ENCODE measurements around the gene WTIP.
"Not testable (repeated sequence)": the region's sequence is repeated elsewhere in the genome, so short reads cannot be mapped to it uniquely, and the experiment has no call there.

Gene WTIP

DNA sequence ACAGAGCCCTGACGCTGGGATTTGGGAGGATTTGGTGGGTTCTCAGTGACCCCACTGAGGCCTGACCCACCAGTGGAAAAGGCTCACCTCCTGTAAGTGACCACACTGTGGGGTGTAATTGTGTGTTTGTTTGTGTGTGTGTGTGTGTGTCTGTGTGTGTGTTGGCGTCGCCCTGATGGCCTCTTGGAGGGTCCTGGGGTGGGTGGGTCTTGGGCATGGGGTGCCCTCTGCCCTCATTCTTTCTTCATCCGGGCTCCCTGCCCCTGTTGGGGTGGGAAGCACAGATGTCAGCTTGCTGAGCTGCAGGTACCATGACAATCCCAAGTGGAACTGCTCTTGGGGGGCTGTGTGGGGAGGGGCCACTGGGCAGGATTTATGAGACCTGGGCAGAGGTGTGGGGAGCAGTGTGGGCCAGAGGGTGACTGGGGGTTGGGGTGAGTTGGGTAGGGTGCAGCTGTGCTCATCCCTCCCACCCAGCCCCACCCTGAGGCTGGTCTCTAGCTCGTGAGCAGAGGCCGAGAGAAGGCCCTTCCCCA is 22.8 kb downstream of the WTIP start:
- no peak for DNase-seq

- no peak for DNase-seq
These were observed 23.3 kb downstream of the WTIP start for GRCh38 chr19:34504809-34505291.

DNA sequence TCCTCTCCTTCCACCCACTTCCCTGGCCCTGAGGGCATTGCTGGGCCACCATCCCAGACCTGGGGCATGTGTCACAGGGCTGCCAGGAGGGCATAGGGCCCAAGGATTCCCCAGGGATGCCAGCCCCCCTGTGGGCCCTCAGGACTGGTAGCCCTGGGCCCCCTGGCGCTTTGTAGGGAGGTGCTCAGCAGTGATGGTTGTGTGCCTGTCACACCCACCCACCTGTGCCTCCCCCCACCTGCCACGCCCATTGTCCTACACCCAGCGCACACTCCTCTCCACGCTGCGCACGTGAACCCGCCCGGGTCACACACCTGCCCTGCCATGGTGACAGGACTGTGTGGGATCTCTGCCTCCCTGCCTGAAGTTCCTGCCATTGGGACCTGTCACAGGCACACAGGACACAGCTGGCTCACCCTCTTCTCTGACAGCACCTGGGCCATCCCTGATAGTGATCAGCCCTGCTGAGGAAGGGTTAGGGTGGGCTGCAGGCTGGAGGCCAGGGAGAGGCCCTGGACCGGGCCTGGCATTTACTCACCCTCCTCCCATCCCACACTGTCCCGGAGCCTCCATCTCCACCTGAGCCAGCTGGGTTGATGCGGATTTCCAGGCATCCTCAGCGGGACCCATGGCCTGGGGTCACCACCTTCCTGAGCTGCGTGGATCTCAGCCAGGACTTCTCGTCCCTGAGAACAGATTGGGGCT is 23.9 kb downstream of the WTIP start:
- no peak for DNase-seq

GRCh38 chr19:34506026-34506370 is 24.4 kb downstream of the WTIP start:
- DNase-seq, result no peak

DNA sequence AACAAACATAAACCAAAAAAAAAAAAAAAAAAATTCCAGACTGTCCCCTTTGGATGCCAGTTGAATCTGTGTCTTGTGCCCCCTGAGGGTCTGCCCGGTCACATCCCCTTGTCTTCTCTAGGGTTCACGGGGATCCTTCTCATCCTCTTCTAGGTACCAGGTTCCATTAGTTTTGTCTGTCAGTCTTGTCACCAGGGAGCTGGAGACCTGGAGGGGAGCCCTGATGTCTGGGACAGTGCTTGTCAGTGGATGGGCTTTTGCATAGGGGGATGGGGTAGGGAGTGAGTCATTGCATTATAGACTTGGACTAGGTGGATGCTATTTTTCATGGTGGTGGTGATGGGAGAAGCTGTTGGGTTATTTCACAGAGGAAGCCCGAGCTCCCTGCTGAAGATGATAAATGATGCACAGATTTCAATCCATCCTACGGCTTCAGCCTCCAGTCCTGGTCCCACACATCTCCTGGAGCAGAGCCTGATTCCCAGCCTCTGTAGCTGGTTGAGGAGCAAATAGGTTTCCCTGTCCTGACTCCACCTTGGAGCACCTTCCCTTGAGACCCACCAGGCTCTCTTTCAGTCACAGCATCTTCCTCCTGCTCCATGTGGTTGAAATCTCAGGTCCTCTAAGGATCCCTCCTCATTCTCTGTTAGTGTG is 26.0 kb downstream of the WTIP start:
- no peak for DNase-seq

DNA sequence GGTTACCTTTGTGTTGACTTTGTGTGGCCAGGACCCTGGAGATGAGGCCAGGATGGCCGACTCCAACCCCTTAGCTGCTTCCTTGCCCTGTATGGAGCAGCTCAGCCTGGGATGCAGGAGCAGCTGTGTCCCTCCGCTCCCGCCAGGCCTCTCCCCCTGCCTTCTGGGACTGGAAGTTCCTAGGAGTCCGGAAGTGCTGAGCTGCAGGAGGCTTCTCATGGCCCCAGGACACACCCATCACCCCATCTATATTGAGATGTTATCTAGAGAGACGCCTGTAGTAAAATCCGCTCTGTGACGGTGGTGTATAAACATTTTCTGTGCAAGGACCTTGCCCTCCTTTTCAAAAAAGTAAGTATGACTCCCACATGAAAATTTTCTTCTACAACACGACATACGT is 27.0 kb downstream of the WTIP start:
- DNase-seq, result no peak

DNA sequence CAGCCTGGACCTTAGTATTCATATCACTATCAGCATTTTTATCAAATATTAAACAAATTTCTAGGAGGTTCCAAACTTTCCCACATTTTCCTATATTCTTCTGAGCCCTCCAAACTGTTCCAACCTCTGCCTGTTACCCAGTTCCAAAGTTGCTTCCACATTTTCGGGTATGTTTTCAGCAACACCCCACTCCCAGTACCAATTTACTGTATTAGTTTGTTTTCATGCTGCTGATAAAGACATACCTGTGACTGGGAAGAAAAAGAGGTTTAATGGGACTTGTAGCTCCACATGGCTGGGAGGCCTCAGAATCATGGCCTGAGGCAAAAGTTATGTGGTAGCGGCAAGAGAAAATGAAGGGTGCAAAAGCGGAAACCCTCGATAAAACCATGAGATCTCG is 29.3 kb downstream of the WTIP start:
- not testable (repeated sequence) for DNase-seq

DNA sequence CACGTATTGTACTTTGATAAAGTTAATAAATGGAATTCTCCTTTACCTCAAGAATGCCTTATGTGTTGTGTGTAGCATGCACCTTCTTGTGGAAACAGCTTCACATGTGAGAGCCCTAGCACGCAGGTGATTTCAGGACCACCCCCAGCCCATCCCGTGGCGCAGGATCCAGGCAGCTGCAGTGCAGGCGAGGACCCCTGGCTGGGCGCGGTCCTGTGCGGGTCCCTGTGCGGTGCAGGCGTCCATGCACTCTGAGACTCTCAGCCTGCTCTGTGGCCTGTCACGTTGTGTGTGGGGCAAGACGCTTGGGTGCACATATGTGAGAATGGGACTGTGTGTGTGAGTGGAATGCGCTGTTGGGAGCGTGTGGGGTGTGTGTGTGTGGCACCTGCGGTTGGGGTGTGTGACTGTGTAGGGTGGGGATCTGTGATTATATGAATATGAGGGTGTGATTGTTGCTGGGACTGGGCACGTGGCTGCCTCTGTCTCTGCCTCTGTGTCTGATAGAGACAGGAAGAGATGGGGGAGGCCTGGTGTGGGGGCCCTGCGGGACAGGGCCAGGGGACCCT is 30.8 kb downstream of the WTIP start:
- no peak for DNase-seq

DNA sequence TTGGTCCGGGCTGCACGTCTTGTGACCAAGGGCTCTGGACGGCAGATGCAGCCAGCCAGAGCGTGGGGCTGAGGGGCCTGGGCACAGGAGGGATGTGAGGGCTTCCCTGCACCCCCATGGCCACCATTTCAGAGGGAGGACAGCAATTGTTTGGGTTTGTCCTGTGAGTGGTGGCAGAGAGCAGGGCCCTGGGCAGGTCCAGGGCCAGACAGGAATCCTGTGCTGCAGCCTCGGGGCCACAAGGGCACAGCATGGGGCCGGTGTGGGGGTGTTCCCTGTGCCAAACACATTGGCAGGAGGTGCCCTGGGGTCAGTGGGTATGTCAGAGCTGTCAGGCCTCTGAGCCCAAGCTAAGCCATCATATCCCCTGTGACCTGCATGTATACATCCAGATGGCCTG is 32.2 kb downstream of the WTIP start:
- DNase-seq, result no peak

DNA sequence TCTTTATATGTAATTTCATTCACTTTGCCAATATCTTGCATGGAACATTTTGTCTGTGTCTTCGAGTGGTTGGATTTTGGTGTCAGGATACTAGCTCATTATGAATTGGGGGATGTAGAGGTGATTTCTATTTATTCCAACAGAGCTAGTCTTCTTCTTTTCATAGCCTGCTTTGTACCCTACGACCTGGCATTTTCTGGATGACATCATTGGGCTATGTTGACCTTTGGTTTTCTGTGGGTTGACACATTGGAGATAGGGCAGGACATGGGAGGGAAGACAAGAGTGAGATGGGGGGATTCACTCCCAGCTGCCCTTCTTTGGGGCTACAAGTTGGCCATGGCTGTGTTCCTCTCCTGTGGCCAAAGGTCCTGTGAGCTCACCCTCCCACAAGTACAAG is 38.0 kb downstream of the WTIP start:
- DNase-seq, result no peak

GRCh38 chr19:34523408-34523807 is 41.9 kb downstream of the WTIP start:
- no peak for DNase-seq

GRCh38 chr19:34525001-34525400 is 43.4 kb downstream of the WTIP start:
- no peak for DNase-seq

- no peak for DNase-seq
These were observed 52.6 kb downstream of the WTIP start for GRCh38 chr19:34534206-34534605.

GRCh38 chr19:34539396-34539795 is 57.8 kb downstream of the WTIP start:
- DNase-seq, result no peak

- no peak for DNase-seq
These were observed 59.4 kb downstream of the WTIP start for GRCh38 chr19:34540811-34541557.

- no peak for DNase-seq
These were observed 68.3 kb downstream of the WTIP start for GRCh38 chr19:34549833-34550232.

DNA sequence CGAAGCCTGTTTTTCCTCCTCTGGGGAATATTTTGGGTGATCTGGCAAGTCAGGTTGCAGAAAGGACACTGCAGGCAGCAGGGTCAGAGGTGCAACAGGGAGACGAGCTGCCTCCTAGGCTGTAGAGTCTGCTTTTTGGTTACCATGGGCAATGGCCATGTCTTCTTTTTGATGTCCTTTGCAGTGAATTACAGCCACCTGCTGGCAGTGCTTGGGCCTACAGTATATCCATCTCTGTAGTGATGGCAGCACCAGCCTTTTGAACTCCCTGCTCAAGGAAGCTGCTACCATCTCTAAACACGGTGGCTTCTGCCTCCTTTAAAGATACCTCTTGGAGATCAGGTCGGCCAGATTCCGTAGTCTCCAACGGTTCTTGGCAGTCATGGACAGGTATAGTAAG is 73.9 kb downstream of the WTIP start:
- DNase-seq, result no peak

DNA sequence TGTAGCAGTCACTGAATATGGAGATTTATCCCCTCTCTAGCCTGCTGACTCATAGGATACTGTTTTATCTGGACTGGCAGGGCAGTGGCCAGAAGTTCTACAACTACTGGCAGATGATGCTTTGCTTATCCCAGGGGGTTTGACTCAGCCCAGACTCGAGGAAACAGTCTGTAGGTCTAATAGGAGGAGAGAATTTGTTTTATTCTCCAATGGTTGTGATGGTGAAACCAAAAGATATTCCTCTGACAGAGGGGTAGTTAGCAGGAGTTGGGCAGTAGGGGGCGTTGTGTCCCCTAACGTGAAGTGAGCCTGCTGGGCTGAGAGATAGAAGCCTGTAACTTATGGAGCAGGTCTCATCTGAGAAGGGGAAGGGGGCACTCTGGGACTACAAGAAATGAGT is 74.9 kb downstream of the WTIP start:
- DNase-seq, result no peak

DNA sequence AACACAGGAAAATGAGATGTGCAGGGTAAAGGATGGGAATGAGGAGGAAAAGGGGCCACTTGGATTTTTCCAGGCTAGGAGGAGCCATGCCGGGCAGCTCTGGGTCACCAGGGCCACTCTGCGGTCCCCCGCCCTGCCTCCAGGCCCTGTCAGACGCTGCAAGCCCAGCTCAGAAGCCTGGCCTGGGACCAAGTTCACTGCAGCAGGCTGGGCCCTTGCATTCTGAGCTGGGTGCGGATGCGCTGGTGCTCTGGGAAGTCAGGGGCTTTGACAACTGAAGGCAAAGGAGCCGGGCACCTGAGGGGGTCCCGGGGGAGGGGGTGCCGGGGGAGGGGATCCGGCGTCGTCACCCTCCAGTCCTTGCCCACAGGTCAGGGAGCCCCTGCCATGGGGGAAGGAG is 77.5 kb downstream of the WTIP start:
- DNase-seq, result no peak

- no peak for DNase-seq
These were observed 78.7 kb downstream of the WTIP start for GRCh38 chr19:34560229-34560628.
